Testis (tissue), 3 donors: ENCODE data around the gene UNC13D. TPM values are rescaled to one million over a fixed set of nuclear protein-coding genes. Genes with fewer than 3 reads are reported as not detected.

Source experiments
- DNase-seq: peaks from one replicate; pipeline ENCODE4 v3.0.0-alpha.2; 2019
- H3K27ac ChIP-seq, 2 donors: fragments of 200-600 bp; sonication (generic); one replicate each; pipeline ENCODE4 v1.5.1; 2019
- H3K27me3 ChIP-seq: fragments of 200-600 bp; sonication (generic); one replicate; pipeline ENCODE4 v1.5.1; 2019
- H3K36me3 ChIP-seq: fragments of 200-600 bp; sonication (generic); one replicate; pipeline ENCODE4 v1.5.1; 2017; ENCODE audit warnings: low read depth; ENCODE audit errors: missing control alignments
- H3K4me1 ChIP-seq: fragments of 200-600 bp; sonication (generic); one replicate; pipeline ENCODE4 v1.5.1; 2019
- H3K4me3 ChIP-seq, 2 donors: fragments of 200-600 bp; sonication (generic); one replicate each; pipeline ENCODE4 v1.5.1; 2017 to 2019
- H3K9me3 ChIP-seq: fragments of 200-600 bp; sonication (generic); one replicate; pipeline ENCODE4 v1.5.1; 2017
- POLR2A ChIP-seq: fragments of 450-650 bp; IDR thresholded peaks from one replicate; pipeline ENCODE4 v1.6.1; 2017; ENCODE audit warnings: antibody characterized with exemption, mild to moderate bottlenecking, moderate library complexity
- WGBS, 2 donors: methylation state at CpG; one replicate each; pipeline ENCODE4 v1.1.5; 2018; 5-methylcytosine and 5-hydroxymethylcytosine counted together
- intact Hi-C: fragments of 100-400 bp; cut with DNase I; formaldehyde crosslinking; loops from one replicate; pipeline ENCODE4 v1.15.1; 2023; ENCODE audit warnings: low total_unique reads
- polyA plus RNA-seq: library from polyadenylated mRNA; stranded (reverse); fragments of 350-450 nt; fragmentation: Illumina TruSeq; extraction: RNeasy Lipid Tissue Mini Kit (QIAGEN cat#74804); gene quantifications from one replicate; pipeline ENCODE4 v1.2.3, GENCODE V29; 2014; ENCODE audit warnings: low read depth, low replicate concordance; ENCODE audit not compliant: insufficient read depth
- total RNA-seq, 2 donors: library from RNA; depleted of rRNA; stranded (reverse); fragments of >200 nt; gene quantifications; one replicate each; pipeline ENCODE4 v1.2.3, GENCODE V29; 2016
- TF ChIP-seq, protein P1 (sequence below), 3 experiments: fragments of 450-650 bp in 2 of 3; fragments of 200-600 bp in 1 of 3; sonication (generic) in 1 of 3; IDR thresholded peaks; one replicate each; pipeline ENCODE4 v1.5.1; 2016 to 2019; ENCODE audit warnings: antibody characterized with exemption in 3 of 3, mild to moderate bottlenecking in 2 of 3, moderate library complexity in 1 of 3

Gene UNC13D
- total and polyA plus RNA-seq, 3 donors from 2014 or later: 10.2 to 20.4 (median 15.0) TPM

DNA sequence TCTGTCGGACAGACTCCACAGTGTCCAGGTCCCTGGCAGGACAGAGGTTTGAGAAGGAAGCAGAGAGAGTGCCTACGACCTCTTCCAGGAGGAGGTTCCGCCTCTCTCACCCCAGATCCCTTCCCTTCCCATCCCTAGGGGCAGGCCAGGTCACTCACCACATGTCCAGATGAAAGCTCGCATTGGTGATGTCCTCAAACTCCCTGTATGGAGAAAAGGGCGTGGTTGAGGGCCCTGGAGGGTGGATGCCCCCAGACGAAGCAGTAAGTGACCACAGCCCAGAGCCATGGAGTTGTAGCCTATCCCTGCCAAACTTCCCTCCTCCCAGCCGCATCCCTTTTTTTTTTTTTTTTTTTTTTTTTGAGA is 3.4 kb downstream of the UNC13D start:
- WGBS, 2 donors: 75 to 93% methylated on average over 6 to 7 of the region's 7 CpGs
- intact Hi-C loops: loop anchor here (10.0 kb wide), 1 partner anchor 66 kb away; a partner anchor contains a TSS
- Histone ChIP-seq H3K4me1 (peaks cover 18% of the 10 kb centered on the region), H3K36me3 (no peaks in the 10 kb centered on the region), H3K27me3 (no peaks in the 10 kb centered on the region), H3K4me3 (no peak overlapping the region), H3K27ac (no peak overlapping the region), H3K9me3 (no peaks in the 10 kb centered on the region)
- TF ChIP-seq, protein P1, sequence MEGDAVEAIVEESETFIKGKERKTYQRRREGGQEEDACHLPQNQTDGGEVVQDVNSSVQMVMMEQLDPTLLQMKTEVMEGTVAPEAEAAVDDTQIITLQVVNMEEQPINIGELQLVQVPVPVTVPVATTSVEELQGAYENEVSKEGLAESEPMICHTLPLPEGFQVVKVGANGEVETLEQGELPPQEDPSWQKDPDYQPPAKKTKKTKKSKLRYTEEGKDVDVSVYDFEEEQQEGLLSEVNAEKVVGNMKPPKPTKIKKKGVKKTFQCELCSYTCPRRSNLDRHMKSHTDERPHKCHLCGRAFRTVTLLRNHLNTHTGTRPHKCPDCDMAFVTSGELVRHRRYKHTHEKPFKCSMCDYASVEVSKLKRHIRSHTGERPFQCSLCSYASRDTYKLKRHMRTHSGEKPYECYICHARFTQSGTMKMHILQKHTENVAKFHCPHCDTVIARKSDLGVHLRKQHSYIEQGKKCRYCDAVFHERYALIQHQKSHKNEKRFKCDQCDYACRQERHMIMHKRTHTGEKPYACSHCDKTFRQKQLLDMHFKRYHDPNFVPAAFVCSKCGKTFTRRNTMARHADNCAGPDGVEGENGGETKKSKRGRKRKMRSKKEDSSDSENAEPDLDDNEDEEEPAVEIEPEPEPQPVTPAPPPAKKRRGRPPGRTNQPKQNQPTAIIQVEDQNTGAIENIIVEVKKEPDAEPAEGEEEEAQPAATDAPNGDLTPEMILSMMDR (IDR thresholded peaks at IDR 0.05): no peak
- no peak for TF ChIP-seq POLR2A
- DNase-seq: no peak

DNA sequence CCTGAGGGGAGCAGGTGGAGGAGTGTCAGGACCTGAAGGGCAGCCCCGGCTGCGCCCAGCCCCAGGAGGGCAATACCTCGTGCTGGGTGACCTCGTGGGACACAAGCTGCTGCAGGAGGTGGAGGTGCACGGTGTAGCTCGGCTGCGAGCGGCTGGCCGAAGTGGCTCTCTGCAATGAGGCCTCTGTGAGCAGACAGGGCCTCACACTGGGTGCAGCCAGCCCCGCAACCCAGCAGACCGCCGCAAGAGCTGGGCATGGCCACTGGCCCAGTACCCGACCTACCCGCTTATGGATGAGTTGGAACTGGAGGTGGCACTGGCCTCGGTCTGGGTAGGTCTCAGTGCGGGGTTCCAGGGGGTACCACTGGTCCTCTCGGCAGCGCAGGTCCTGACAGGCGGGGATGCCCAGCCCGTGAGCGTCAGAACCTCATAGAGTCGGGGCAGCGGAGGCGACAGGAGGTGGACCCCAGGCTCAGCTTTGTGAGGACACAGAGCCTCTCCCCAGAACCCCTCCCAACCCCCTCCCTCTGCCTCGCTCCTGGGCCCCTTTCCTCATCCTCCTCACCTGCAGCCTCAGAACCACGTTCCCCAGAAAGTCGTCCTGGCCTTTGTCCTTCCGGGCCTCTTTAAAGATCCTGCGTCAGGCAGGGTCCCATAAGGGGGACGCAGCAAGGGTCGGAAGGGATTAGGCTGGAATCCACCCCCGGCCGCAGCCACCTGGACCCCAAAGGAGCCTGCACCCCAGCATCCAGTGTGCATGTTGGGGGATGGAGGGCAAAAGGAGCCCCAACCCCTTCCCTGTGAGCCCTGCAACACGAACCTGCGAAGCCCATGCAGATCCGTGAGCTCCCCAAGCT is 4.0 kb downstream of the UNC13D start:
- Histone ChIP-seq H3K9me3 (no peaks in the 10 kb centered on the region), H3K4me1 (peaks cover 11% of the 10 kb centered on the region), H3K27ac (no peak overlapping the region), H3K27me3 (no peaks in the 10 kb centered on the region), H3K36me3 (no peaks in the 10 kb centered on the region), H3K4me3 (no peak overlapping the region)
- TF ChIP-seq, protein P1 (IDR thresholded peaks at IDR 0.05): no peak
- 93 to 96% methylated on average over 20 to 32 of the region's 36 CpGs for WGBS, 2 donors
- intact Hi-C loops: loop anchor here (10.0 kb wide), 1 partner anchor 65 kb away; a partner anchor contains a TSS
- no peak for DNase-seq

- TF ChIP-seq POLR2A: no peak
- TF ChIP-seq, protein P1 (IDR thresholded peaks at IDR 0.05): no peak
- intact Hi-C loops: no loop called here
- no peaks in the 10 kb centered on the region for H3K27me3 ChIP-seq
- H3K9me3 ChIP-seq: no peaks in the 10 kb centered on the region
- H3K4me1 ChIP-seq: peaks cover 3% of the 10 kb centered on the region
- 86 to 87% methylated on average over 12 to 15 of the region's 15 CpGs for WGBS, 2 donors
- H3K4me3 ChIP-seq: no peak overlapping the region
- DNase-seq: no peak
- H3K27ac ChIP-seq: no peak overlapping the region
- H3K36me3 ChIP-seq: no peaks in the 10 kb centered on the region
Observed at GRCh38 chr17:75838410-75838809, 5.8 kb downstream of the UNC13D start.

GRCh38 chr17:75837899-75838298 is 6.3 kb downstream of the UNC13D start:
- intact Hi-C loops: no loop called here
- no peak overlapping the region for H3K4me3 ChIP-seq
- H3K36me3 ChIP-seq: no peaks in the 10 kb centered on the region
- H3K27me3 ChIP-seq: no peaks in the 10 kb centered on the region
- TF ChIP-seq, protein P1 (IDR thresholded peaks at IDR 0.05): no peak
- TF ChIP-seq POLR2A: no peak
- peaks cover 3% of the 10 kb centered on the region for H3K4me1 ChIP-seq
- no peak overlapping the region for H3K27ac ChIP-seq
- 53 to 72% methylated on average over 6 to 7 of the region's 7 CpGs for WGBS, 2 donors
- DNase-seq: peak; percentile 29
- no peaks in the 10 kb centered on the region for H3K9me3 ChIP-seq

- TF ChIP-seq POLR2A: no peak
- TF ChIP-seq, protein P1 (IDR thresholded peaks at IDR 0.05): no peak
- no peak for DNase-seq
- Histone ChIP-seq H3K27ac (no peak overlapping the region), H3K9me3 (no peaks in the 10 kb centered on the region), H3K27me3 (no peaks in the 10 kb centered on the region), H3K4me1 (peaks cover 3% of the 10 kb centered on the region), H3K4me3 (no peak overlapping the region), H3K36me3 (no peaks in the 10 kb centered on the region)
- WGBS, 2 donors: 88 to 92% methylated on average over 8 to 9 of the region's 9 CpGs
- intact Hi-C loops: no loop called here
Observed at GRCh38 chr17:75836605-75837004, 7.6 kb downstream of the UNC13D start.
